Right lobe of liver (tissue), 6 donors: ENCODE data around the gene IKZF2. TPM values are rescaled to one million over a fixed set of nuclear protein-coding genes. Genes with fewer than 3 reads are reported as not detected.

Source experiments
- ATAC-seq, 4 donors: fragments of 200-7000 bp; cut with Tn5 transposase; one replicate each; pipeline ENCODE4 v1.9.1; 2020; ENCODE audit warnings: mild to moderate bottlenecking in 4 of 4, moderate library complexity in 4 of 4
- DNase-seq, 3 donors: peaks; one replicate each; pipeline ENCODE4 v3.0.0-alpha.2; 2020
- H3K27ac ChIP-seq, 3 donors: fragments of 200-600 bp; one replicate each; pipeline ENCODE4 v1.8.0; 2022
- H3K27me3 ChIP-seq, 2 donors: fragments of 200-600 bp; one replicate each; pipeline ENCODE4 v1.8.0; 2022
- H3K36me3 ChIP-seq, 4 donors: fragments of 200-600 bp; sonication (generic) in 1 of 4; one replicate each; pipeline versions ENCODE4 v1.5.1 to v1.8.0; 2017 to 2022; ENCODE audit warnings: control low read depth in 1 of 4
- H3K4me1 ChIP-seq, 4 donors: fragments of 200-600 bp; sonication (generic) in 1 of 4; one replicate each; pipeline versions ENCODE4 v1.5.1 to v1.8.0; 2017 to 2022; ENCODE audit warnings: control low read depth in 1 of 4
- H3K4me3 ChIP-seq, 3 donors: fragments of 200-600 bp; one replicate each; pipeline ENCODE4 v1.8.0; 2022
- H3K9me3 ChIP-seq, 4 donors: fragments of 200-600 bp; sonication (generic) in 1 of 4; one replicate each; pipeline versions ENCODE4 v1.5.1 to v1.8.0; 2017 to 2022; ENCODE audit warnings: control low read depth in 1 of 4
- POLR2A ChIP-seq: fragments of 450-650 bp; IDR thresholded peaks from one replicate; pipeline ENCODE4 v1.6.1; 2017; ENCODE audit warnings: antibody characterized with exemption, mild to moderate bottlenecking
- WGBS: methylation state at CpG from one replicate; pipeline ENCODE4 v1.1.6; 2018; ENCODE audit warnings: low coverage, low lambda C conversion rate; ENCODE audit not compliant: insufficient coverage; ENCODE audit errors: missing lambda C conversion rate; 5-methylcytosine and 5-hydroxymethylcytosine counted together
- intact Hi-C, 2 donors: fragments of 100-400 bp; cut with DNase I; formaldehyde crosslinking; loops; one replicate each; pipeline versions ENCODE4 v1.11.2 to v1.14.1; 2022
- total RNA-seq, 6 experiments: library from RNA; depleted of rRNA in 2 of 6; stranded (reverse); fragments of >200 nt in 2 of 6; fragmentation: NEBNext Ultra II Directional in 3 of 6; extraction: Animal tissue kit (Norgen Biotek cat#: 25700) in 3 of 6; gene quantifications; one replicate each; pipeline versions ENCODE4 v1.1.0 to v1.2.4, GENCODE V29; 2016 to 2023
- TF ChIP-seq, protein P1 (sequence below), 4 donors: fragments of 200-600 bp in 3 of 4; fragments of 450-650 bp in 1 of 4; IDR thresholded peaks; one replicate each; pipeline versions ENCODE4 v1.5.1 to v1.8.0; 2016 to 2022; ENCODE audit warnings: antibody characterized with exemption in 4 of 4, mild to moderate bottlenecking in 2 of 4
- donor health status: DM: no; HTN: yes; CAD: no.
- donor health status: DM: no; HTN: no; CAD: no.
- donor health status: DM: no; HTN: no; CAD: no.
- donor health status: DM: no; HTN: yes; CAD: no.
- donor health status: DM: no; HTN: yes; CAD: no.

IKZF2 gene
- total RNA-seq, 6 experiments from 2014 or later, result 1.1 to 4.1 (median 1.9) TPM

DNA sequence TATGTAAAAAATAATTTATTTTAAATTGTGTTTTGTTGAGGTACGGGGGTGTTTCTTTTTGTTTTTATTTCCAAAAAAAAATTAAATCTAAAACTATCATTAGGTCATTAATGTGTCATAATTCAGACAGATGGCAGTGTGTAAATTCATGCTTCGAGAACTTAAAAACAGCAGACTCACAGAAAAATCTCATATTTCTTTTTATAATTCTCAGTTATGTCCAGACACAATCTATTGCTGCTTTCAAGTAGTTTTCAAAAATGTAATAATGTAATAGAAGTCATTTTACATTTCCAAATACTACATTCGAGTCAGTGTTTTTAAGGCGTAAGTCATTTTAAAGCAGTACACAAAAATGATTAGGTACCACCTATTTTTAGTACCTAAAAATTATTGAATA is 14.3 kb downstream of the IKZF2 start:
- Histone ChIP-seq H3K27ac (no peak overlapping the region), H3K4me1 (no peaks in the 10 kb centered on the region), H3K27me3 (no peaks in the 10 kb centered on the region), H3K9me3 (no peaks in the 10 kb centered on the region), H3K4me3 (no peak overlapping the region), H3K36me3 (no peaks in the 10 kb centered on the region)
- intact Hi-C loops, result no loop called here
- ATAC-seq (no peak), DNase-seq (no peak)
- 77% methylated on average over 4 of the region's 4 CpGs for WGBS
- TF ChIP-seq POLR2A, result no peak
- TF ChIP-seq, protein P1, sequence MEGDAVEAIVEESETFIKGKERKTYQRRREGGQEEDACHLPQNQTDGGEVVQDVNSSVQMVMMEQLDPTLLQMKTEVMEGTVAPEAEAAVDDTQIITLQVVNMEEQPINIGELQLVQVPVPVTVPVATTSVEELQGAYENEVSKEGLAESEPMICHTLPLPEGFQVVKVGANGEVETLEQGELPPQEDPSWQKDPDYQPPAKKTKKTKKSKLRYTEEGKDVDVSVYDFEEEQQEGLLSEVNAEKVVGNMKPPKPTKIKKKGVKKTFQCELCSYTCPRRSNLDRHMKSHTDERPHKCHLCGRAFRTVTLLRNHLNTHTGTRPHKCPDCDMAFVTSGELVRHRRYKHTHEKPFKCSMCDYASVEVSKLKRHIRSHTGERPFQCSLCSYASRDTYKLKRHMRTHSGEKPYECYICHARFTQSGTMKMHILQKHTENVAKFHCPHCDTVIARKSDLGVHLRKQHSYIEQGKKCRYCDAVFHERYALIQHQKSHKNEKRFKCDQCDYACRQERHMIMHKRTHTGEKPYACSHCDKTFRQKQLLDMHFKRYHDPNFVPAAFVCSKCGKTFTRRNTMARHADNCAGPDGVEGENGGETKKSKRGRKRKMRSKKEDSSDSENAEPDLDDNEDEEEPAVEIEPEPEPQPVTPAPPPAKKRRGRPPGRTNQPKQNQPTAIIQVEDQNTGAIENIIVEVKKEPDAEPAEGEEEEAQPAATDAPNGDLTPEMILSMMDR (IDR thresholded peaks at IDR 0.05), result no peak

DNA sequence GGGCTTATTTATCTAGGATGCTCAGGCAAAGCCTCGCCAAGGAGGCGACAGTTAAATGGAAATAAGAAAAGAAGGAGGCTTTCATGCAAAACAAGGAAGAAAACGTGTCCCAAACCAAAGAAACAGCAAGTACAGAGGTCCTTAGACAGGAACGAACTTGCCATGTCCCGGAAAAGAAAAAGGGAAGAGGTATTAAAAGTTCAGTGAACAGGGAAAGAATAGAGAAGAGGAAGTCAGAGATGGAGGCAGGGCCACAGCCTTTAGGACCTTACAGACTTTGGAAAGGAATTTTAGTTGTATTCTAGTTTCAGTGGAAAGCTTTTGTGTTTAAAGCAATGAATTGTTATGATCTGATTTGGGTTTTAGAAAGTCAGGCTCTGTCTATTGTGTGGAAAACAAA is 22.1 kb downstream of the IKZF2 start:
- TF ChIP-seq POLR2A, result no peak
- TF ChIP-seq, protein P1 (IDR thresholded peaks at IDR 0.05), result no peak
- Histone ChIP-seq H3K27ac (no peak overlapping the region), H3K4me3 (no peak overlapping the region), H3K9me3 (no peaks in the 10 kb centered on the region), H3K36me3 (no peaks in the 10 kb centered on the region), H3K27me3 (no peaks in the 10 kb centered on the region), H3K4me1 (no peaks in the 10 kb centered on the region)
- peak in 3 of 4 donors; percentile 34 to 64 (median 47) for ATAC-seq
- 60% methylated on average over 5 of the region's 5 CpGs for WGBS
- intact Hi-C loops, result no loop called here
- DNase-seq, result no peak

DNA sequence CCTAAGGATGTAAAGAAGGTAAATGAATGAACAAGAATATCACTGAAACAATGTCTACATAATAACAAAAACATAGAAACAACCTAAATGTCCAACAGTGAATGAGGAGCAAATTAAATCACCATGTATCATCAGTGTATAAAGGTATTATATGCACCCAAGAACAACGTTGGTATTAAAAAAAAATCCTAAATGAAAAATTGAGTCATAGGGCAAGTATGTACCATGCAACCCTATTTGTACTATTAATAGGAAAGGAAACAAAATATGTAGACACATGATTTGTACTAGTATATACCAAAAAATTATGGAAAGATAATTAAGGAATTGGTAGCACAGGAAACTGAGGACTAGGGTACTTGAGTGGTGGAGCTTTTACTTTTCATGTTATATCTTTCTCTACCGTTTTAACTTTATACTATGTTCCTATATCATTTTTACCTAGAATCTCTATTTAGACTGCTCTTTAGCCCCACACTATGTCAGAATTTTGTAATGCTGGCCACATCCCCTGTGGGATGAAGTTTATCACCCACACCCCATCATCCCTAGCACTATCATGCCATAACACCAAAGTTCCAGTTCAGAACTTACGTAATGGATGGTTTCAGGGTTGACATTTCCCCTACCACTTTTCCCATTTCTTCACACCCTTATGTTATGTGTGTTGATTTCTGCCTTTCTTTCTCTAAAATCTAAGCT is 25.6 kb downstream of the IKZF2 start:
- Histone ChIP-seq H3K27ac (no peak overlapping the region), H3K4me3 (no peak overlapping the region), H3K27me3 (no peaks in the 10 kb centered on the region), H3K9me3 (no peaks in the 10 kb centered on the region), H3K4me1 (no peaks in the 10 kb centered on the region), H3K36me3 (no peaks in the 10 kb centered on the region)
- intact Hi-C loops, result no loop called here
- WGBS, result 58% methylated on average over 3 of the region's 3 CpGs
- no peak for TF ChIP-seq POLR2A
- TF ChIP-seq, protein P1 (IDR thresholded peaks at IDR 0.05), result no peak
- ATAC-seq (peak in 1 of 4 donors; percentile 24), DNase-seq (no peak)

DNA sequence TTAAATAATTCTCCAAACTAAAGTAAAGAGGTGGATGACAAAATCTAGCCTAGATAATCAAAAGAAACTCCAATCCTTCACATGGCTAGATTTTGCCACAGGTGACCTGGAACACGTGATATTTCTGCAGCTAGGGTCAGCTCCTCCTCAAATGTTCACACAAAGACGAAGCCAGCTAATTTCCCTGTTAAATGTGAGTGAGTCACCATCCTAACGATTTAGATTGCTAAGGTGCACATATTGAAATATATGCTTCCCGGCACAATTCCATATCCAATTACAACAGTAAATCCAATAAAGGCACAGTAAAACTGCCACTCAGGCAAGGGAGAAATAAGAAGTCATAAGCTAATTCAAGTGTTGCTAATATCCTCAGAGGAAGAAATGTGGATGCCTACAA is 28.7 kb downstream of the IKZF2 start:
- Histone ChIP-seq H3K27ac (no peak overlapping the region), H3K27me3 (no peaks in the 10 kb centered on the region), H3K4me1 (no peaks in the 10 kb centered on the region), H3K36me3 (no peaks in the 10 kb centered on the region), H3K4me3 (no peak overlapping the region), H3K9me3 (no peaks in the 10 kb centered on the region)
- 80% methylated on average over 4 of the region's 4 CpGs for whole genome bisulfite sequencing
- ATAC-seq, result no peak
- intact Hi-C loops, result no loop called here
- TF ChIP-seq, protein P1 (IDR thresholded peaks at IDR 0.05), result no peak
- no peak for TF ChIP-seq POLR2A
- no peak for DNase-seq

DNA sequence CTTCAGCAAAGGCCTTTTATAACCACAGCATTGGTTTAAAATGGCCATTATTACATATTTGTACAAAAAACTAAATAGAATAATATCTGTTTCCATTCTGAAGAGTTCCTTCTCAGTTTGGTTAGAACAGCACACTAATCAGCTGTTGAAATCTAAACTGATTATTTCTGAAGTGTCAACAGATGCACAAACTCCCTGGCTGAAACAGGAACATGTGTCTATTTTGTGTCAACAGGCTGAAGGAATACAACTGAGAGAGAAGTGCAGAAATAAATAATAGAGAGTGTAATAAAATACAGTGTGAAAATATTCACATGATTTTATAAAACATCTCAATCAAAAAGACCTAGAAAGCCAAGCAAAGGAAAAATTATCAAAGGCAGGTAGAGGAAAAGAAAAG is 29.7 kb downstream of the IKZF2 start:
- Histone ChIP-seq H3K9me3 (no peaks in the 10 kb centered on the region), H3K27ac (no peak overlapping the region), H3K4me1 (no peaks in the 10 kb centered on the region), H3K27me3 (no peaks in the 10 kb centered on the region), H3K4me3 (no peak overlapping the region), H3K36me3 (no peaks in the 10 kb centered on the region)
- TF ChIP-seq POLR2A, result no peak
- TF ChIP-seq, protein P1 (IDR thresholded peaks at IDR 0.05), result no peak
- ATAC-seq, result no peak
- no peak for DNase-seq
- intact Hi-C loops, result no loop called here
